Gastroesophageal sphincter (tissue), 3 donors: ENCODE measurements around the gene CEBPA.

Source experiments
- CTCF ChIP-seq, 4 experiments: fragments of 200-600 bp in 2 of 4; fragments of 450-650 bp in 2 of 4; sonication (generic) in 1 of 4; IDR thresholded peaks; one replicate each; pipeline ENCODE4 v1.5.1; 2017 to 2019; ENCODE audit warnings: antibody characterized with exemption in 4 of 4, mild to moderate bottlenecking in 2 of 4, moderate library complexity in 2 of 4
- POLR2A ChIP-seq, 2 donors: fragments of 450-650 bp; IDR thresholded peaks; one replicate each; pipeline ENCODE4 v1.6.1; 2017; ENCODE audit warnings: antibody characterized with exemption in 2 of 2, mild to moderate bottlenecking in 2 of 2, moderate library complexity in 1 of 2

GRCh38 chr19:33251526-33252090 lies 50.7 kb downstream of the CEBPA start:
- TF ChIP-seq POLR2A (IDR thresholded peaks at IDR 0.05) (no peak), CTCF (IDR thresholded peaks at IDR 0.05) (no peak)
